Left forelimb (tissue), 1 donor: ENCODE results near the gene RPS24.
A peak's percentile ranks its signal among the peaks of the same experiment; 100 is the strongest.
"Not testable (repeated sequence)": the region's sequence is repeated elsewhere in the genome, so short reads cannot be mapped to it uniquely, and the experiment has no call there.

ENCODE experiments used
- DNase-seq: peaks from one replicate; pipeline ENCODE4 v3.0.0-alpha.2; 2018; ENCODE audit warnings: low spot score

RPS24 gene

DNA sequence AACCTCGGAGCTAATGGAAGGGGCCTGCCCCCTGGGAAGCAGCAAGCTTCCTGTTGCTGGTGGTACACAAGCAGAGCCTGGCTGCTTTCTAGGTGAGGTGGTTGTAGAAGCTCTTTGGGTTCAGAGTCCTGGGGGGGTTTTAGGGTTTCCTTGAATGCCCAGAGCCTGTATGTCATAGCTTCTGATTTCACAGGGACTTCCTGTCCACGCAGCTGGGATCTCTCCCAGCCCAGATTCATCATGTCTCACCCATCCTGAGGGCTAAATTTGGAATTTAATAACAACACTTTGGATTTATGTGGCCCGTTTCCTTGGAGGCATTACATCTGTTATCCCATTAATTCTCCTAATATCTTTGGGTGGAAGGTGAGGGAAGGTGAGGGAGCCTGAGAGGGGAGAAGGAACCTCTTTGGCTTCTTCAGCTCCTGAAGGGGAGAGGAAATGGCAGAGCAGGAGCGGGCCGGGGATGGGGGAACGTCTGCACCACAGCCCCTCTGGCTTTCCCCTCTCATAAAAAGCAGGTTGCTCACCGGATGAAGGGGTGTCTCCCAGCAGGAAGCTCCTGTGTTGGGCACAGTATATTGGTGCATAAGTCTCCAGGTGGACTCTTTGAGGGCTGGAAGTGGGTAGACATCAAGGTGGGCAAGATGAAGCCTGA, 19.7 kb downstream of the RPS24 start:
- no peak for DNase-seq

DNA sequence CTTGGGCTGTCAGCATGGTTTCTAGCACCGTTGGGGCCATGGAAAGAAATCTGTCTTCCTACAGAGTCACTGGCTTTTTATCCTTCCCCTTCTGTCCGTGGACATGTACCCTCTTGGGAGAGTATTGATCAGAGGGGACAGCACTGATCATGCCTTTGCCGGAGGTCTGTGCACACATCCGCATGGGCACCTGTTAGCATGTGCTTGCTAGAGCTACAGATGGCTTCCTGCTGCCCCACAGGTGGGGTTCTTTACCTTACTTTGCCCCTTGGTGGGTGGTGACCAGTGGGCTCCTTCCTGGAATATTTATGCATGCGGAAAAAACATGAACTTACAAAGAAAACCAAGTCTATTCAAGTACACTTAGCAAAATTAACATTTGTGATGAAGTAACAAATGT, 24.9 kb downstream of the RPS24 start:
- no peak for DNase-seq

DNA sequence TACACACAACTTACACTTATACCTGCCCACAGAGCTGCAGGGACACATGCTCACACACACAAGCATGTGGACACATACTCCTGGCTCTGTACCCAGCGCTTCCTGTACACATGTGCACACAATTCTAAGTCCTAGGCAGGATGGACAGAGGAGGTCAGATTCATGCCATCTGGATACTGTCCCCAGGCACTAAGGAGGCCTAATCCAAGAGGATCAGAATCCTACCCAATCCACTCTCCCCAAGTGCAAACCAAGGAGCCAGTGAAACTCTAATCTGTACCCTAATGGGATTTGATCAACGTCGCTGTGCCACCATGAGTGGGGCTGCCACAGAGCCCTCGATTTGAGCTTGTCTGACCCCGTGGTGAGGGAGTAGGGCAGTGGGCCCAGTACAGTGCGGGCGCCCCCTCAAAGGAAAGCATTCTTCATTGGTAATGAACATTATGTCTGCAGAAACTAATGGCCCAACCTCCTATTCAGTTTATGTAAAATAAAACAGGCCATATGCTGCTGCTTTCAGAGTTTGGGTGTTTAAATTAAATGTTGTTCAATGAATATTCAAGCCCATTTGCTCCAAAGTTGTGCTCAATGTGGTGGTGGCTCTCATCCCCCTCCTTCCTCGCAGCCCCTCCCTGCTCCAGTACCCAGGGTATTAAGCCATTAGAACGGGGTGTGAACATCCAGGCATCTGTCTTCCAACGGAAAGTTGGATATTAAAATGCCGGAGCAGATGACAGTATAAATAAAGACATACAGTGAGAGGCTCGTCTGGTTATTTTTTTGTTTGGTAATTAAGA, 26.4 kb downstream of the RPS24 start:
- no peak for DNase-seq

DNA sequence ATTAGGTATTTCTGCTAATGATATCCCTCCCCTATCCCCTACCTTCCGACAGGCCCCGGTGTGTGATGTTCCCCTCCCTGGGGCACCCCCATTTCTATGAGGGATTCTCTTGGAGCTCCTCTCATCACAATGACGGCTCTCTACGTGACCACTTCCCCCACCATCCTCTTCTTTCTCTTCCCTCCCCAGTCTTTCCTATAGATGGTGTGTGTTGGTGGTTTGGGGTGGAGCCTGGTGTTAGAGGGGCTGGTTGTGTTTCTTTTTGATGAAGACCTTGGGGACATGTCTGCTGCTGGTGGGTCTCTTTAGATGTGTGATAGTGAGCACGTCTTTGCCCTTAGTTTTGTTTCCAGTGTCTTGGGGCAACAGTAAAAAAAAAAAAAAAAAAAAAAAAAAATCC, 28.6 kb downstream of the RPS24 start:
- no peak for DNase-seq

DNA sequence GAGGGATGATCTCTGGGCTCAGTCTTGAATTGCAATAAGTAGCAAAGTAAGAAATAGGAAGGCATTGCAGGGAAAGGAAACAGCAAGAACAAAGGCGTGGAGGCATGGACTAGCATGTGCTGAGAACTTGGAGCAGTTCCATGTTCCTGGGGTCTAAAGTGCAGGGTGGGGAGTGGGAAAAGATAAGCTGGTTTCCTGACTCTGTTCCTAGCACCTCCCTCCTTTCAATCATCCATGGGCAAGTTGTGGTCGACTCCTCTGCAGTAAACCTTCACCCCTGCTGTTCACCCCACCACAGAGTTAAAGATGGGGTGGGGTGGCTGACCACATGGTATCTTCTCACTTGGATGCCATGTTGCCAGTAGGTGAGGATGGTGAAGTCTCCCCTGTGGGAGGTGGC, 29.6 kb downstream of the RPS24 start:
- DNase-seq, result no peak

DNA sequence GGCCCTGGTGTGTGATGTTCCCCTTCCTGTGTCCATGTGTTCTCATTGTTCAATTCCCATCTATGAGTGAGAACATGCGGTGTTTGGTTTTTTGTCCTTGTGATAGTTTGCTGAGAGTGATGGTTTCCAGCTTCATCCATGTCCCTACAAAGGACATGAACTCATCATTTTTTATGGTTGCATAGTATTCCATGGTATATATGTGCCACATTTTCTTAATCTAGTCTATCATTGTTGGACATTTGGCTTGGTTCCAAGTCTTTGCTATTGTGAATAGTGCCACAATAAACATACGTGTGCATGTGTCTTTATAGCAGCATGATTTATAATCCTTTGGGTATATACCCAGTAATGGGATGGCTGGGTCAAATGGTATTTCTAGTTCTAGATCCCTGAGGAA, 31.3 kb downstream of the RPS24 start:
- DNase-seq, result not testable (repeated sequence)

DNA sequence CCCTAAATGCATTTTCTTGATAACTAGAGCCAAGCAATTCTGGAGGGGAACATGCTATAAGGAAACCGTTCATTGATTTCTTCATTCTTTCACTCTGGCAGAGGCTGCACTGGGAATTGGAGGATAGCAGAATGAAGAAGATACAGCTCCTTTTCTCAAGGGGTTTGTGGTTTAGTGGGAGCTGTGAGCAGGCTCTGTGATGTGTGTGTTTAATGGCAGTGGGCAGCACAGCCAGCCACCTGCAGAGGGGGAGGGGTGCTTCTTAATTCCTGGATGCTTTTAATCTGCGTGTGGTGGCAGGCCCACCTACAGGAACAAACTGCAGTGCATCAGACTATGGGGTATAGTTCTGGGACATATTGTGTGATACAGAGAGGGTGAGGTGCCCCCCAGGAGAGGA, 31.9 kb downstream of the RPS24 start:
- DNase-seq, result no peak

DNA sequence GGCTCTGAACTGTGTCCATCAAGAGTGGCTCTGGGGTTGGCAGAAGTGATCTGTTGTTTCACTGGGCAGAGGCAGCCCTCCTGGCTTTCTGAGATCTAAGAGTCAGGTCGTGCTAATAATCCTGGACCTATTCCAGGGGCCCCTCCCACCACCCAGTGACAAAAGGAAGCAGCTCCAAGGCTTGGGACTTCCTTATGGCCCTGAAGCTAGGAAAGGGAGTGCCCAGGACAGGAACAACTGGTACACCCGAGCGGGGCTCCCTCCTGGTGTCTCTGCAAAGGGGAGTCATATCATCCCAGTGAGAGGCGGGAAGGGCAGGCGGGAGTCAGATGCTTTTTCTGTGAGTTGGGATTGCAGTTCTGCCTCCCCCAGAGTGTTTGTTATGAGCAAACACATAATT, 32.3 kb downstream of the RPS24 start:
- no peak for DNase-seq

DNA sequence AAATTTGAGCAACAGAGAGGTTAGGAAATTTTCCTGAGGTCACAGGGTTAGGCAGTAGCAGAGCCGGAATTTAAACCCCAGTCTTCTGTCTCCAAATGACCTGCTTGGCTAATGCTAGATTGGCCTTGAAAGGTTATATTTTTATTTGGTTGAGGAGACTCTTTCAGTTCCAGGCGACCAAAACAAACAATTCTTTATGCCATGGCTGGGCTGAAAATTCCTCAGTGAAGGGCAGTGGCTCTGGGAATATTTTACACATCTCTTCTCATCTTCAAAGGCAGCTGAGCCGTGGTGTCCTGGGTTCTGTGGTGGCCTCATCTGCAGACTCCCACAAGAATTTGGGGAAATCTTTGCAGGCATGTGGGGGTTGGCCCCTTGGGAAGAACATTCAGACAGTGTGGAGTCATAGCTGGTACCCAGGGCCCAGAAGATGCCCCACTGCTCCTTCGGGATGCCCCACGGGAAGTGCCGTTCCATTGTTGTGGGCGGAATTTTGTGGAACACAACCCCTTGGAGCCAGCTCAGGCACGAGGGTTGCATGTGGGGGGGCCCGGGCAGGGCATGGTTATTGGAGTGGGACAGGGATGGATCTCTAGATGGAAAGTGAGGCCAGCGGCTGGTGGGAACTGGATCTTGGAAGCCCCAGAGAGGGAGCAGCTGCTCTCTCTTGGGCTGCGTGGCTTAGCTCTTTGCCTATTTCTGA, 33.2 kb downstream of the RPS24 start:
- no peak for DNase-seq

DNA sequence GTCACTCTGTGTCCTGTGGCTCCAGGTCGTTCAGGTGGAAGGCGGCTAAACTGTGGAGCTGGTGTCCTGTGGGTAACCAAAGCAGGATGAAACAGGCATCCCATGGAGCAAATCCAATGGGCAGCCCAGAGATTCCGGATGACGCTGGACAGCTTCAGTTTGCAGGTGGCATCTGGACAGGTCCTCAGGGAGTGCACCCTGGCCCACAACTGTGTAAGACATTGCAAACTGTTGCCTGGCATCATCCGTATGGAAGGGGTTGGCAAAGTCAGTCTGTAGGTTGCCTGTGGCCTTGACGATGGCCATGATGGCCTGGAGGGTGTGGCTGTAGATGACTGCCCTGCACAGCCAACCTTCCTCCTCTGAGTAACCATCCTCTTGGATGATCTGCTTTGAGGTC, 35.5 kb downstream of the RPS24 start:
- DNase-seq, result no peak

DNA sequence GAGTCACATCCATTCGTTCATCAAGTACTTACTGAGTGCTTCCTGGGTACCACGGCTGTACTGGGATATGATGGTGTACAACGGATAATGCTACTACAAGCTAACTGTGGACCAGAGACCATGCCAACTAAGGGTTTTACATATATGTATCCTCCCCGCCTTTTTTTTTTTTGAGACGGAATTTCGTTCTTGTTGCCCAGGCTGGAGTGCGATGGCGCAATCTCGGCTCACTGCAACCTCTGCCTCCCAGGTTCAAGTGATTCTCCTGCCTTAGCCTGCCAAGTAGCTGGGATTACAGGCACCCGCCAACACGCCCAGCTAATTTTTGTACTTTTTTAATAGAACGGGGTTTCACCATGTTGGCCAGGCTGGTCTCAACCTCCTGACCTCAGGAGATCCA, 36.4 kb downstream of the RPS24 start:
- DNase-seq, result not testable (repeated sequence)

DNA sequence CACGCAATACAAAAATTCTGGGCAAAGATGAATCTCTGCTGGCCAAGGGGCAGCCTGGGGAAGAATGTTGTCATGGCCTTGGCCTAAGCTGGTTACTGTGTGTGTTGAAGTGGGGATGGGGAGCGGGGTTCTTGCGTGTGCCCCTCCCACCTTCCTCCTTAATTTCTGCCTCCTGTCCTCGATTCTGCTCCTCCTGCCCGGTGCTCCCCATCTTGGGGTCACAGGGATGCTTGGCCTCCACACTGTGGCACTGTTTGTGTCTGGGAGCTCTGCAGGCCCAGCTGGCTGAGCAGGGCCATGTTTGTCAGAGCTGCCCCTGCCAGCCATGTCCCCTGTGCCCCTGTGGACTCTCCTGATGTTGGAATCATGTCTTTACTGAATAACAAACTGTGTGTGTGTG, 37.1 kb downstream of the RPS24 start:
- DNase-seq, result no peak

DNA sequence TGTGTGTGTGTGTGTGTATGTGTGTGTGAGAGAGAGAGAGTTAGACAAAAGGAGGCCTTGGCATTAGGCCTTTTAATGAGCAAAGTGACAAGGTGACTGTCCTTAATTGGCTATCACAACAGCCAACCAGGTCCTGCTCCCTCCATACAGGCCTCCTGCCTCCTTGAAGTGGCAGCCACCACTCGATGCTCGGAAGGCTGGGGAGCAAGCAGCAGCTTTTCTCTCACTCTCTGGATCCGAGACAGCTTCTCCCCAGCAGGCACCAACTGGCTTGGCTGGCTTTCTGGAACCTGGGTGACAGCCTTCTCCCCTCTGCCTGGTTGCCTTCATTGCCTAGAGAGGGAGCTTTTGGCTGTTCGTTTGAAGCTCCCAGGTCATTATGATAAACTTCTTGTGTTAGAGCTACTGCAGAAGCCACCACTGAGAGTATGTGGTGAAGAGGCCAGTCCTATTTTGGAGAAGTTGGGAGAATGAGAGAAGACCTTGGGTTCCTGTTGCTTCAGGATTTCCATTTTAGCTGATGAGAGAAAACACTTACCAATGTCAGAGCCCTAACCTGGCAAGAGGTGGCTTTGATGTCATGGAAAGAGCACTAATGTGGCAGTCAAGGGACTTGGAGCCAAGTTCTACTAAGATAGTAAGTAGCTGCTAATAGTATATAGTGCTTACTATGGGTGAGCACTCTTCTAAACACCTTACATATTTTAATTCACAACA, 37.6 kb downstream of the RPS24 start:
- DNase-seq, result no peak

DNA sequence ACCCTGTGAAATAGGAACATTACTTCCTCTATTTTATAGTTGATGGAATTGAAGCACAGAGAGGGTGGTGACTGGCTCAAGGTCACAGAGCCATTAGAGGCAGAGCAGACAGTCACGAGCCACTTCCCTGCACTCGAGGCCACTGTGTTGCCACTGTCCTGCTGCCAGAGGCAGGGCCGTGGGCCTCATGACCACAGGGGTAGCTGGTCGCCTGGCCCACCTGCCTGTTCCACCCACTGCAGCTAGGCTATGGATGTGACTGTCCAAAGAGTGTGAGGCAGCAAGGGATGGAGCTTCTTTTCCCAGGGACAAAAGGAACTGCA, 38.2 kb downstream of the RPS24 start:
- no peak for DNase-seq

DNA sequence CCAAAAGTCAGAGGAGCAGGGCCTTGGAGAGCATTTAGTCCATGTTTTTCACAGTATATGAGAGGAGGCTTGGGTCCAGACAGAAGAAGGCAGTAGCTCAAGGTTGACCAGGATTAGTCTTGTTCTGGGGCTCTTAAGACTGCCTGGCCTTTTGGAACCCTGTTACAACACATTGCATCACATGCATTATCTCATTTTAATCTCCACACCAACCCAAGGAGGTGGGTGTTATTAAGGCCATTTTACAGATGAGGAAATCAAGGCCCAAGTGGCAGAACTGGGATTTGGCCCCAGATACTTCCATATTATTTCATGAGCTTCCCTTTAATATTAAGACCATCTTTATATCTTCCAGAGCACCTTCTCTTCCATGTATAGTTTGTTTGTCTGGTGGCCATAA, 38.8 kb downstream of the RPS24 start:
- DNase-seq, result no peak

DNA sequence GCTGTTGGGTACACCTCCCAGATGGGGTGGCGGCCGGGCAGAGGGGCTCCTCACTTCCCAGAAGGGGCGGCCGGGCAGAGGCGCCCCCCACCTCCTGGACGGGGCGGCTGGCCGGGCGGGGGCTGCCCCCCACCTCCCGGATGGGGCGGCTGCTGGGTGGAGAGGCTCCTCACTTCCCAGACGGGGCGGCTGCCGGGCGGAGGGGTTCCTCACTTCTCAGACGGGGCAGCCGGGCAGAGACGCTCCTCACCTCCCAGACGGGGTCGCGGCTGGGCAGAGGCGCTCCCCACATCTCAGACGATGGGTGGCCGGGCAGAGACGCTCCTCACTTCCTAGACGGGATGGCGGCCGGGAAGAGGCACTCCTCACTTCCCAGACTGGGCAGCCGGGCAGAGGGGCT, 42.1 kb downstream of the RPS24 start:
- not testable (repeated sequence) for DNase-seq

DNA sequence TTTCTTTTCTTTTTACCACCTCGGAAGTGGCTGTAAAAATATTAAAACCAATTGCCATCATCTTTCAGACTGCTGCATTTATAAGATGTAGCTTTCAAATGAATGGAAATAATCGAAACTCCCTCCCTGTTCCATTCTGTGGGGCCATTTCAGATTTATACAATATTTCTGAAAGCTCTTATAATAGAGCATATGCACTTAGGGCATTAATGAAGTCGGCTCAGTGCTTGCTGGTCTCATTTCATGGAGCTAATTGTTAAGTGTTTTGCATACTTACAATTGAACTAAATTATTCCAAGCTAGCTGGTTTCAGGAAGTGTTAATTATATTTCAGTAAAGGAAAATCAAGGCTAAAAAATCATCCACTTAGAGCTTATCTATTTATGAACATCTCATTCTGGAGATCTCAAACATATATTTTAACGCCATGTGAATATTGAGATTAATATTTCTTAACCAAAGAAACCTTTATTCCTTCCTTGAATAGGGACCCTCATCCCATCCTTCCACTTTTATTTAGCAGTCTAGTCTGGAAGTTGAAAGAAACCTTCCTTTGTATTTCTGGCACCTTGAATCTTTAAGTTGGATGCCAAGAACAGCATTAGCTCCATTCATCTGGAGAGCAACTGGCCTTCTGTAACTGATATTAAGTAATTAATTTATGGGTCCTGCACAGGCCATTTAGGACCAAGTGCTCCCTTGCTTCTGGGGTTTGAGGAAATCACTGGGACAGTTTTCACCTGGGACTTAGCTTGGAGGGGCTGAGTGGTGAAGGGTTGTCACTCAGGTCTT, 45.1 kb downstream of the RPS24 start:
- peak; percentile 11 for DNase-seq

DNA sequence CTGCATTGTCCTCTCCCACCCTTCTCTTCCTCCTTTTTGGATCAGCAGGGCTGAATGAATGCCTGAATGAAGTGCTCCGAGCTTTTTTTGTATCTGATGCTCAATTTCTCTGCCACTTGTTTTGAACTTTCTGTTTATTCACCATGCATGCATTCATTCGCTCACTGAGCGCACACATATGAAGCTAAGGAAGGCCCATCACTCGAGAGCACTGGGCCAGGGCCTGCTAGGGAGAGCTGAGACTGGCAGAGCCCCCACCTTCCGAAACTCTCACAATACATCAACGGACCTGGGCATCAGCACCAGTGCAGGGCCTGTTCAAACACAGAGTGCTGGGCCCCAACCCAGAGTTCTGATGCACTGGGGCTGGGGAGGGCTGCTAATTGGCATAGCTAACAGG, 45.7 kb downstream of the RPS24 start:
- peak; percentile 26 for DNase-seq

DNA sequence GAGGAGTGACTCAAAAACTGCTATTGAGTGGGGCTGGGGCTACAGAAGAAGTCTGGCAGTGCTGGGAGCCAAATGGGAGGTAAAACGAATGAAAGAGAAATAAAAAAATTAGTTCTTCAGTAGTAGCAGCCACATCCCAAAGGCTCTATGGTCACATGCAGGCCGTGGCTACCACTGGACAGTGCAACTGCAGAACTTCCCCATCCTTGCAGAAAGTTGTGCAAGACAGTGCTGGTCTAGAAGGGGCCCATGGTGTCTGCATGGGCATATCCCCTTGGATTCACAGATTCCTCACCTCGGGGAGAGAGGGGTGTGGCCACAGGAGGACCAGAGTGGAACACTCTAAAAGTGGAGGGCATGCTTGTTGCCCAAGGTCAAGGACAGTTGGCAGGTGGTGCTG, 47.6 kb downstream of the RPS24 start:
- DNase-seq, result peak; percentile 48

DNA sequence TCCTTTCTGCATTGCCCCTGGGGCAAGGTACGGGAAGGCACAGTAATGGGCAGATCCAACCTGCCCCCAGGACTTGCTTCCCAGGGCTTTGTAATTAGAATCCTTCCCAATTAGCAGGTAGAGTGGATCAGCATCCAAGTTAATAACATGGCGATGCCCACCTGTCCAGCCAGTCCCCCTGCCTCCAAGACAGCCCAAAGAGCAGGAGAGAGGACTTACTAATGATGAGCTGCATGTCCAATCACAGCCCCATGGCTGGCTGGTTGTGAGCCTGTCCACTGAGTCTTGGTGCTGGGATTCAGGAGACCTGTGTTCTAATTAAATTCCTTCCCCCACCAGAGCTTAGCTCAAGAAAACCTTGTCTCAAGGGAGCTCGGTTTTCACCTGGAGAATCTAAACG, 49.0 kb downstream of the RPS24 start:
- DNase-seq, result peak; percentile 42
